OCI-M2 (cell line): ENCODE results near the gene NEURL1.
"Not testable (repeated sequence)": the region's sequence is repeated elsewhere in the genome, so short reads cannot be mapped to it uniquely, and the experiment has no call there.

Experiments
- DNase-seq: peaks from one replicate; lab custom pipeline; 2025; ENCODE audit not compliant: unreplicated experiment; lab: John Stamatoyannopoulos, UW

The NEURL1 gene

DNA sequence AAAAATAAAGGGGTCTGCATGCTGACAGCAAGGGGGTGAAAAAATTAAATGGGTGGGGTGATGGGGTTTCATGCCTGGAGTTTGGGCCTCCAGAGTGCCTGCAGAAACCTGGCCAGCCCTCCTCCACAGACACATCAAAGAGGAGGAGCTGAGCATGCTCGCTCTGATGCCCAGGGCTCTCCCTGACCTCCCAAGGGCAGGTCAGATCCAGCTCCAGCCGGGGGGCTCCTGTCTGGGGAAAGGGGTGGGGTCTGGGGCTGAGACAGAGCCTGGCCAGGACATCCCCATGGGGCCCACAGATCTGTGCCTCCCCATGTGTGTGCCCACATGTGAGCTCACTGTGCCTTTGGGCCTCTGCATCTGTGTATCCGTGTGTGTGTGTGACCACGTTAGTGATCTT, 33.9 kb upstream of the NEURL1 start:
- no peak for DNase-seq

DNA sequence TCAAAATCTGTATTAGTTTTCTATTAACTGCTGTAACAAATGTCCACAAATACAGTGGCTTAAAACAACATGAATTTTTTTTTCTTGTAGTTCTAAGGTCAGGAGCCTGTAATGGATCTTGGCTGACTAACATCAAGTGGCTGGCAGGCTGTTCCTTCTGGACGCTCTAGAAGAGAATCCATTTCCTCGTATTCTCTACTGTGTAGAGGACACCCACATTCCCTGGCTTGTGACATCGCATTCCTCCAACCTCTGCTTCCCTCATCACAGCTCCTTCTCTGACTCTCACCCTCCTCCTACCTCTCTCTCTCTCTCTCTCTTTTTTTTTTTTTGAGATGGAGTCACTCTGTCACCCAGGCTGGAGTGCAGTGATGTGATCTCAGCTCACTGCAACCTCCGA, 30.0 kb upstream of the NEURL1 start:
- no peak for DNase-seq

DNA sequence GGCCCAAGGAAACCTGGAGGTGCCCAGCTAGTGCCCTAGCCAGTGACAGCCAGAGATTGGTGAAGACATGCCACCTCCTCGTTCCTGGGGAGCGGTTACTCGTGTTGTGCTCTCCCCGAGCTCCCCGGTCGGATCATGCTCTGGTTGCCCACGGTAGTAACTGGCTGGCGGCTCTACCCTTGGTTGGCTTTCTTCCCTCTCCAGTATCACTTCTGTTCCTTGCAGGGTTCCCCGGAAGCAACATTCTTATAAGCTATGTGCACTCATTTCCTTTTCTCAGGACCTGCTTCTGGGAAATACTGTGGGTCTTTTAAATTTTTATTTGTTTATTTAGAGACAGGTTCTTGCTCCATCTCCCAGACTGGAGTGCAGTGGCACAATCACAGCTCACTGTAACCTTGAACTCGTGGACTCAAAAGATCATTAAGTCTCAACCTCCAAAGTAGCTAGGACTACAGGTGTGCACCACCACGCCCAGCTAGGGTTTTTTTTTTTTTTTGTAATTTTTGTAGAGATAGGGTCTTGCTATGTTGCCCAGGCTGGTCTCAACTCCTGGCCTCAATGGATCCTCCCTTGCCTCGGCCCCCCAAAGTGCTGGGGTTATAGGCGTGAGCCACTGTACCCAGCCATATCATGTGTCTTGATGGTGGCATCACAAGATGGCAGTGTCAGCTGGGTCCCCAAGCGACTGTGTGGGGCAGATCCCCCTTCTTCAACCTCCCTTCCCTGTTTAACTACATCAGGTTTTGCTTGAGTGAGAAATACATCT, 27.9 kb upstream of the NEURL1 start:
- no peak for DNase-seq

DNA sequence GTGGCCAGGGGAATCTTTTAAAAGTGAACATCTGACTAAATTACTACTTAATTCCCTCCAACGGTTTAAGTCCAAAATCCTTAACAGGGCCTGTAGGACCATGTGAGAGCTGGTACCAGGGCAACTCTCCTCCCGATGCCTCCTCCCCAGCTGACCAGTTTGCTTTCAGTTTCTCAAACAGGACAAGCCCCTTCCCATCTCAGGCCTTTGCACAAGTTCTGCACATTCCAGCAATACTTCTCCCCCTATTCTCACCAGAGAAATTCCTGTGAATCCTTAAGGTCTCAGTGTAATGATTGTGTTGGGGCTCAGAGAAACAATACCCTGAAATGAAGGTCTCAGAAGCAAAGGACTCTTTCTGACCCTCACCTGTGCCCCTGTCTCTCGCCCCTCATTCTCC, 26.8 kb upstream of the NEURL1 start:
- no peak for DNase-seq

DNA sequence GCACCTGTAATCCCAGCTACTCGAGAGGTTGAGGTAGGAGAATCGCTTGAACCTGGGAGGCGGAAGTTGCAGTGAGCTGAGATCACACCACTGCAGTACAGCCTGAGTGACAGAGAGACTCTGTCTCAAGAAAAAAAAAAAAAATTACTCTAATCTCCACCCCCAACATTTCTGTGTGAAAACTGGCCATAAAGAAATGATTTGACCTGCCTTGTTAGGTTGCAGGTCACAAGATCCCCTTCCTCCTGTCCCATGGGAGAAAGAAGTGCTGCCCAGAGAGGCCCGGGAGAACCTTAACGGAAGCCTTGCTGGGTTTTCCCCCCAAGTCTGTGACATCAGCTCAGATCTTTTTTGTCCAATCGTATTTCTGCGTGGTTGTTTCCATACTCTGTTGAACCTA, 26.1 kb upstream of the NEURL1 start:
- no peak for DNase-seq

DNA sequence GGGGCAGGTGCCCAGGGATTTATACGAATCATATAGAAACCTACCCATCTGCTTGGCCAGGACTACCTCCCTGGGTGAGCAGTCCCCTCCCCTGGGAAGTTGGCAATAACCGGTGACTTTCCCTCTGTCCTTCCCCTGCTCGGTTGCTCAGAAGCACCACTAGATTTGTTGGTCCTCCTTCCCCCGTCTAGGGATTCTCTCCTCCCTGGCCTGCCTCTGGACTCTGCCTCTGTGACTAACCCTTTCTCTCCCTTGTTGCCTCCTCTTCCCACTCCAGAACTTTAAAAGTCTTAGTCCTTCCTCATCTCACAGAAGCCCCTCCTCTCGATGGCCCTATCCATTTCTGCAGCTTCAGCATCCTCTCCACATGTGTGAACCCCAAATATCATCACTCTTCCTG, 24.3 kb upstream of the NEURL1 start:
- DNase-seq = no peak

DNA sequence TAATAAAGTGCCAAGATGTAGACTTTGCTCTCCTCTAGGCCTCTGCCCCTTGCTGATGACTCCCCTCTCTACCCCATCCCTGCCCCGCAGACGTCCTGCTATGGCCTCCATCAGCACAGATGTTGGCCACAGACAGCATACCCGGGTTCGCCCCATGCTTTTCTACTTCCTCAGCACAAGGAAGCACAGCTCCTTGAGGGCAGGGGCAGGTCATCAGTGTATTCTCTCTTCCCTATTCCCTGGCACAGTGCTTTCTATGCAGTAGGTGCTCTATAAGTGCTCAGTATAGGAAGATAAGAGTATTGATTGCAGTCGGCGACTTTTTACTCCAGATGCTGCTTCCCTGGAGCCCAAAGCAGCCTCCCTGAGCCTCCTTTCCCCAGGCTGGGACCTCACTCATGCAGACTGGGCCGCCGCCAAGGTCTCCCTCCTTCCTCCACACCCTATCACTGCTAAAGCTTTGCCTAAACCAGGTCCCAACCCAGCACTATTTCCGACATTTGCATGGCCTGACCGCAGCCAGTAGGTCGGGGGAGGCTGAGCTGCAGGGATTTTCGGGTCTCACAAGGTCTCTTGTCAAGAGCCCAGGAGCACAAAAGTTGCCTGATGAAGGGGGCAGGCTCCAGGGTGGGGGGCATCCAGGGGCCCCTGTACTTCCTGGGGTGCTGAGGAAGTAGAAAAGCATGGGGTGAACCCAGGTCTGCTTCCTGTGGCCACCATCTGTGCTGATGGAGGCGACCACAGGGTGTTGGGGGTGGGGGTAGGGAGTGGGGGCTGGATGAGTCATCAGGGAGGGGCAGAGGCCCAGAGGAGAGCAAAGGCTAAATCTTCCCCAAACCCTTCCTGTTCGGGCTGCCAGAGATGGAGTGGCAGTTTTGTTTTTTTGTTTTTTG, 22.5 kb upstream of the NEURL1 start:
- DNase-seq = no peak

DNA sequence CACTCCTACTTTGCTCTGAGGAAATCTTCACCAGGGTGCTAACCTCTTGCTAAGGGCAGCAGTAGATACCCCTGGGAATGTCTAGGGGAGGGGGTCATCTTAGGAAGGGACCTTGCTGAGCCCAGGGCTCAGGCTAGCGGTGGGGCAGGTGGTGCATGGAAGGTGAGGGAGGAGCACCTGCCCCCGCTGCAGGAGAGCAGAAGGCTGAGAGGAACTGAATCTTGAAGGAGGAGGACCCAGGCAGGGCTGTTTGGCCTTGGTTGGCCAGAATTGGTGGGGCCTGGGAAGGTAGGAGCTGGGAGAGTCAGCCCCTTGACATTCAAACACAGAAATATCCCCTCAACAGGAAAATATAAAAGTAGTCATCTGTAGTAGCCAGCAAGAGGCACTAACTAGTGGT, 21.5 kb upstream of the NEURL1 start:
- no peak for DNase-seq

DNA sequence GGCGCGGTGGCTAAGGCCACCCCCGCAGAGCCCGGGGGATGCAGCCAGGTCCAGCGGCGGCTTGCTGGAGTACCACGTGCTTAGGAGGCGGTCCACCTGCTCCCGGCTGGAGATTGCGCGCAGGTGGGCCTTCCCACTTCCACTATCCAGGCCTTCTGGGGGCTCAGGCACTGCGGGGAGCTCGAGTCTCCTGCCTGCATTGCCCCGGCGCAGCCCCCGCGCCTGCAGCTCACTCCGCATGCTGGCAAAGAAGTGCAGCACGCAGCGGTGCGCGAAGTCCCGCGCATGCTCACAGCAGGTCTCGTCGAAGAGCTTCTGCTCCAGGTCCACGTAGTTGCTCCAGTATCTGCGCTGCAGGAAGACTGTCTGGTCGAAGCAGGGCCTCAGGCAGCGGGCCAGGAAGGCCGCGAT, 20.2 kb upstream of the NEURL1 start:
- no peak for DNase-seq

DNA sequence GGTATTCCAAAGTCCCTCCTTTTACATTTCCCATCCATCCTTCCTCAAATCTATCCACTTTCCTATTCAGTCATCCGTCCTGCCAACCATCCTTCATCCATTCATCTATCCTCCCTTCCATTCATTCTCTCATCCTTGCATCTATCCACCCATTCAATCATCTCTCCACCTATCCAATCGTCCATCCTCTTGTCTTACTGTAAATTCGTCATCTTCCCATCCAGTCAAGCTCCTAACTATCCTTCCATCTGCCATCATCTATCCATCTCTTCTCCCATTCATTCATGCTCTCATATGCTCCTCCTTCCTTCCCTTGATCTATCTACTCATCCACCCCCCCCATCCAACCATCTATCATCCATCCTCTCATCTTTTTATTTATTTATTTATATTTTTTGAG, 19.4 kb upstream of the NEURL1 start:
- no peak for DNase-seq

DNA sequence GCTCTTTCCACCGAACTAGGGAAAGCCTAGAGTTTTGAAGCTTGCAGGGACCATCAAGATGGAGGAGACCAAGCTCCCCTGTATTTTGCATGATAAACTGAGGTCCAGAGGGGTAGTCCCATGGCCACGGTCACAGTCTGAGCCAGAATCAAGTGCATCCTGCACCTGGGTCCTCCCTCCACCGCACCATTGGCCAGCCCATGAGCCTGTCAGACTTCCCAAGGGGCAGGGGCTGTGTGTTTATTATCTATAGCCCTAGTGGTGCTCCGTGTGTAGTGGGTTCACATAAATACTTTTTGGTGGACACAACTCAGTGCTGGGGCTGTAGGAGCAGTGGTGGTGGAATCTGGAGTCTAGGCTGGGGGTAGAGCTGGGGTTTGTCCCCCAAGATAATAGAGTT, 18.1 kb upstream of the NEURL1 start:
- no peak for DNase-seq

DNA sequence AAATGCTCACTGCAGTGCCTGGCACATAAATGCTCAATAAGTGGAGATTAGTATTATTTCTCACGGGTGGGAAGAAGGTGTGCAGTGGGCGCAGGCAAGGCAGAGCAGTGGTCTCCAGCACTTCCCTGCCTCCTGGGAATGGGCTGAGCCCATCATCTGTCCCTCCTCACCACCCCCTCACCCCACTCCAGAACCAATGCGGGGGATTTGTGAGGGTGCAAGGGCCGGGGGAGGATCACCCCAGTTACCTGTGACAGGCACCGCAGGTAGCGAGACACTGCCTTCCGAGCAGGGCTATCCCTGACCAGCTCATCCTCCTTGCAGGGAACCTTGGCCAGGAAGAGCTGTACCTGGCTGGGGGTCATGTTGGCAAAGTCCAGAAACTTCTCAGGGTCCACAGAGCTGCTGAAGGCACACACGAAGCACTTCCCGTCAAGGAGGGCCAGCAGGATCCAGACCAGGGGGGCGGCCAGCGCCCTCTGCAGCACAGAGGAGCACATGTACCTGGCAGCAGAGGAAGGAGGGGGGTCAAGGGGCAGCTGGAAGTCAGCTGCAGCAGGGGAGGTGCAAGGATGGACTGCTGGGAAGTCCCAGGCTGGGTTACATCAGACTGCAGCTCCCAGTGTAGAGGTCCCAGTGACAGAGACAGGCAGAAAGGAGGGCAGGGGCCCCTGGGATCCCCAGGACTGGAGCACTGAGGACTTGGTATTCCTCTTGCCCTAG, 17.3 kb upstream of the NEURL1 start:
- no peak for DNase-seq

DNA sequence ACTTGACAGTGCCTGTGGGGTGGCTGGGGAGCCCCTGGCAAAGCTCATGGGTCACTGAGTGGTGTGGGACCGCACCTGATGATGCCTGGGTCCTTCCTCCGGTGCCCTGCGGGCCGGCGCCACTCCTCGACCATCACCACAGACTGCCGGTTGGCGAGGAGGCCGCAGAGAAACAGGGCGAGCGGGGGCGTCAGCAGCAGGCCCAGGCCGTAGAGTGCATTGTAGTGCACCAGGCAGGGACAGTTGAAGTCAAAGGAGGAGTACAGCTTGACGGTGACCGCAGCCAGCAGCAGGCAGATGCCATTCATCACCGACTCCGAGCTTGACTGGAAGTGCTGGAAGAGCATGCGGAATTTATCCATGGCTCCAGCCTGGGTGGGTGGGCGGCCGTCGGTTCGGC, 14.8 kb upstream of the NEURL1 start:
- no peak for DNase-seq

DNA sequence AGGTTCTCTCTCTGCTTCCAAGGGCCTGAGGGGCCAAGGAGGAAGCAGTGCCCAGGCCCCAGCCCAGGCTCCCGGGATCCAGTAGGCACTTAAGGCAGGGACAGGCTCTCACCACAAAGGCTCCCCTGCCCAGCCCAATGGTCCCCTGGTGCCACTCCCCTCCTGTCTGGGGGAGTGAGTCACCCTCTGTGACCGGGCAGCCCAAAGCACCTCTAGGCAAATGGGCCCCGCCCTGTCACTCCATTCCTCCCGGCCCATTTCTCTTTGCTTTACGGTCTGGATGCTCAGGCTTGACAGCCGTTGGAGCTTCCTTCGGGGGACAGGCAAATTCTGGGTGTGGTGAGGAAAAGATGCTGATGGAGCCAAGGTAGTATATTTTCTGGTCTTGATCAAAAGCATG, 14.4 kb upstream of the NEURL1 start, which contains the start of gene CALHM3:
Gene CALHM3 (minus strand): TSS at position 106 of the 400 bp plus-strand sequence. CDS start 208 bp downstream, outside the sequence.
- DNase-seq = no peak

DNA sequence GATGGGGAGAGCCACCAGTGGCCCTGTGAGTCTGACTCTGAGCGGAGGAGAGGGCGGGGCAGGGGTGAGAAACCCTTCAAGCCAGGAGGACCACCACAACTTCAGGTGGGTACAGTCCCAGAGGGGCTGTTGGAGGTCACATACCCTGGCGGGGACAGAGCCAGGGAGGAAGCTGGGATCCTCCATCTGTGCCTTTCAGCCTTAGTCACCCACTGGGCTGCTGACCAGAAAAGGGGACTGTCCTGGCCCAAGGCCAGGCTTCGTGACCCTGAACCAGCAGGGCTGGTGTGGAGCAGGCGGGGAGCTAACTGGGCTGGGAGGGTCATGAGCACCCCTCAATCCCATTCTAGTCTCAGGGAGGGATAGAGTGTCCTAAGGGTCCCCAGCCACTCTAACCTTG, 13.0 kb upstream of the NEURL1 start:
- DNase-seq = no peak

DNA sequence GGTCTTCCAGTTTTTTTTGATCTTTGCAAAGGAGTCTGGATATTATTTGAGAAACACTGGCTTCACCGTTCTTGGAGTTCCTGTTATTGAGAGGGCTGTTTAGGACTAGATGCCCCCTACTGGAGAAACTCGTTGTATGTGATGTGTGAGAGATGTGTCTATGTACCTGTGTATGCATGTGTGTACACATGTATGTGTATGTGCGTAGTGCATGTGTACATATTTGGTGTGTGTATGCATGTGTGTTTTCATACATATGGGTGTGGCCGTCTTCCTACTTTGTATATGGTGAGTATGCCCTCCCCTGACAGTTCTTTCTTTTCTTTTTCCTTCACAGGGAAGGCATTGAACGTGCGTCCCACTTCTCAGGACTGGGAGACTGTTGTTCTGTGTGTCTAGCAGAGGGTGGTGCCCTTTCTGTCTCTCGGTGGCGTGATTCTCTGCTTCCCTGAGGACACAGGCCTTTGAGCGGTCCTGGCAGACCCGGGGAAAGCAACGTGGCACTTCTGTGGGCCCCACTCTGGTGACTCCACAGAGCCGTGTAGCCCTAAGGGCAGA, 11.5 kb upstream of the NEURL1 start:
- peak; percentile 43 for DNase-seq

DNA sequence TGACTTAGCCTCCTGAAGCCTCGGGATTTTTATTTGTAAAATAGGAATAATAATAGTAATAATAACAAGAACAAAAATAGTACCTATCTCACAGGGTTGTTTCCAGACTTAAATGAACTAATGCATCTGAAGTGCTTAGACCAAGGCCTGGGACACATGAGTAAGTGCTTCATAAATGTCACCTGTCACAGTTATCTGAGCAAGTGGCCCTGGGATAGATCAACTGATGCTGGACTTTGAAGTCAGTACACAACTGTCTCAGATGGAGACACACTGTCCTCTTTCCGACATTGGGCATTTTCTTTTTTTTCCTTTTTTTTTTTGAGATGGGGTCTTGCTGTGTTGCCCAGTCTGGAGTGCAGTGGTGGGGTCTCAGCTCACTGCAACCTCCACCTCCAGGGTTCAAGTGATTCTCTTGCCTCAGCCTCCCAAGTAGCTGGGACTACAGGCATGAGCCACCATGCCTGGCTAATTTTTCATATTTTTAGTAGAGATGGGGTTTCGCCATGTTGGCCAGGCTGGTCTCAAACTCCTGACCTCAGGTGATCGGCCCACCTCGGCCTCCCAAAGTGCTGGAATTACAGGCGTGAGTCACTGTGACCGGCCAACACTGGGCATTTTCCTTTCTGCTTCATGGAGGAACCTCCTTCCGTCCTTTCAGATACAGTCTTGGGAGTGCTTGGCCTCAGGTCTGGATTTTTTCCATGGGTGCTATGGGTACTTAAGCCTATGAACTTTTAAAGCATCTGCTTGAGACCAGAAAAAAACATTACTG, 6.7 kb upstream of the NEURL1 start:
- not testable (repeated sequence) for DNase-seq

DNA sequence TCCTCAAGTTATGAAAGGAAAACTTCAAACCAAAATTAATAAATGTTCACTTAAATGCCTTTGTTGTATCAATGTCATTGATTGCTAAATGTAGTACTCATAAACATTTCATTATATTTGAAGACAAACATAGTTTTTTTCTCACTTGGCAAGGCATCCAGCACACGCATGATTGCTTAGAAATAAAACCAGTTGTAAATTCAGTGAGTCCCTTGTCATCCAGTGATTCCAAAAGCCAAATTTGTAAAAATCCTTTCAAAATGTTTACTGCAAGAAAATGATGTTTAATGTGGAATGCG, 6.1 kb upstream of the NEURL1 start:
- DNase-seq = no peak

DNA sequence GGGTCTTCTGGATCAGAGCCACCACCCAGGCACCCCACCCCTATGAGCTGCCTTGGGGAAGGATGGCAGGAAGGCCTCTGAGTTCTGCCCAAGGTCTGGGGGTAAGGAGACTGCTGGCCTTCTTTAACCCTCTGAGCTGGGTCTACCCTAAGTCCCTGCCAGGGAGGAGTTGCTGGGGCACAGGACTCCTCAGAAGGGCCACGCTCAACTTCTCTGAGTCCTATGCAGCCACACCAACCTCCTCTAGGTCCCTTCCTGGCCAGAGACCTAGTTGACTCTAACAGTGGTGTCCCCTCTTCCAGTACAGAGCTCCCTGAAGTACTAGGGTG, 2.6 kb upstream of the NEURL1 start:
- no peak for DNase-seq

DNA sequence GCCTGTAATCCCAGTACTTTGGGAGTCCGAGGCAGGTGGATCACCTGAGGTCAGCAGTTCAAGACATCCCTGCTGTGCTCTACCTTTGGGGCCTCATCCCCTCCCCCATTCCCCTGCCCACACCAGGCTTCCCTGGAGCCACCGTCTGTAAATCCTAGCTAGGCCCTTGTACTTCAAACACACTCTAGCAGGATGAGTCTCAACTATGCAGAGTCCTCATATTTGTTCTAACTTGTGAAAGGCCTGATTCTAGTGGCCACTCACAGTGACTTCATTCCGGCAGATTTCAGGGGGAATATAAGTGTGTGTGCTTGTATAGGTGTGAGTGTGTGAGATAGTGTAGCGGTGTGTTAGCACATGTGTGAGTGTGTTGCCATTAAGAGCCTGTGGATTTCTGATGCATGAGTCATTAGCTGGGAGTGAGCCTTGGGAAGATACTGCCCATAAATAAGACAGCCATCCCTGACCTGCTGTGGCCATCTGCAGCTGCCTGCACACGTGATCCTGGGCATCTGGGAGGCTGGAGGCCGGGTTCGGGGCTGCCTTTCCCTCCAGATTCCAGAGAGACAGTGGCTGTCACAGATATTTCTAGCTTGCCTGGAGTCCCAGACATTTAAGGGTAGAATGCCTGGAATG, 1.7 kb upstream of the NEURL1 start:
- no peak for DNase-seq
